Measurements from ENCODE around the gene PHYKPL. TPM values are rescaled to one million over a fixed set of nuclear protein-coding genes. Genes with fewer than 3 reads are reported as not detected.

The PHYKPL gene
- total and polyA plus RNA-seq, 2 donors (not counting 1 experiment from before 2014, with no cell fraction given), result 18.1 to 44.8 TPM

DNA sequence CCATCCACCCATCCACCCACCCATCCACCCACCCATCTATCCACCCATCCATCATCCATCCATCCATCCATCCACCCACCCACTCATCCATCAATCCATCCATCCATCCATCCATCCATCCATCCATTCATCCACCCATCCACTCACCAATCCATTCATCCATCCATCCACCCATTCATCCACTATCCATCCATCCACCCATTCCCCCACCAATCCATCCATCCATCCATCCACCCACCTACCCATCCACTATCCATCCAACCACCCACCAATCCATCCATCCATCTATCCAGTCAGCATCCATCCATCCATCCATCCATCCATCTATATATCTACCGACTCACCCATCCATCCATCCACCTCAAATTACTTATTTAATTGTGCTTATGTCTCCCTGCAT, 36.9 kb upstream of the PHYKPL start:
- Histone ChIP-seq H3K9ac (ENCODE audit: insufficient read depth, low read length) (no peak overlapping the region), H3K9me3 (ENCODE audit: control insufficient read depth, insufficient read depth, low read depth, low read length) (no peaks in the 10 kb centered on the region), H4K20me1 (ENCODE audit: control insufficient read depth, extremely low read depth, insufficient read depth, low read length) (no peaks in the 10 kb centered on the region), H3K27ac (ENCODE audit: insufficient read depth, low read length) (no peak overlapping the region), H2AFZ (ENCODE audit: low read length) (no peak overlapping the region), H3K79me2 (ENCODE audit: control insufficient read depth, insufficient read depth, low read length) (no peaks in the 10 kb centered on the region), H3K36me3 (ENCODE audit: control insufficient read depth, insufficient read depth, low read length) (no peaks in the 10 kb centered on the region), H3K27me3 (ENCODE audit: control insufficient read depth, insufficient read depth, low read length) (no peaks in the 10 kb centered on the region), H3K4me3 (replicated peaks in 1 of 4; ENCODE audit: control extremely low read depth in 1 of 4, insufficient read depth in 1 of 4, low read depth in 3 of 4, low read length in 4 of 4) (no peak overlapping the region), H3K4me2 (ENCODE audit: extremely low read depth, insufficient read depth, low read length) (no peak overlapping the region), H3K4me1 (ENCODE audit: control insufficient read depth, extremely low read depth, insufficient read depth, low read length) (no peaks in the 10 kb centered on the region)
- TF ChIP-seq EZH2 (IDR thresholded peaks at IDR 0.05; ENCODE audit: low read length, missing control alignments) (no peak), CTCF (conservative IDR thresholded peaks at IDR 0.05 in 1 of 2, IDR thresholded peaks at IDR 0.05 in 1 of 2; ENCODE audit: low read depth in 1 of 2, low read length in 2 of 2) (no peak)
- no peak for DNase-seq (ENCODE audit: low read depth in 2 of 2)

DNA sequence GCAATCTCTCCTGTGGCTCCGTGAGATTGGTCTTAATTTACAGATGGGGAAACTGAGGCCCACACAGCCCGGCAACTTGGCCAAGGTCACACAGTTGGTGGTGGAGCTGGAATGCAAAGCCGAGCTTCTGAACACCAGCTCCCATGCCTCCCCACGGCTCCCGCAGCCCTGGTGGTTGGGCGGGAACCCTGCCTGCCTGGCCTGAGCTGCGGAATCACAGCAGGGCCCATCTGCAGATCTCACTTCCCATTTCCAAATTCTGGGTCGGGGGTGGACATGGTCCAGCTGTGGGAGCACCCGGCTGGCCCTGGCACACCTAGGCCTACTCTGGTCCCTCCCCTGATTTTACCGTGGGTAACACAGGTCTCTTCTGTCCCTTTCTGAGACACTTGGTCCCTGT, 35.3 kb upstream of the PHYKPL start:
- no peak overlapping the region for H3K4me3 ChIP-seq (replicated peaks in 1 of 4; ENCODE audit: control extremely low read depth in 1 of 4, insufficient read depth in 1 of 4, low read depth in 3 of 4, low read length in 4 of 4)
- no peak overlapping the region for H3K9ac ChIP-seq (ENCODE audit: insufficient read depth, low read length)
- H3K79me2 ChIP-seq (ENCODE audit: control insufficient read depth, insufficient read depth, low read length), result no peaks in the 10 kb centered on the region
- TF ChIP-seq CTCF (conservative IDR thresholded peaks at IDR 0.05 in 1 of 2, IDR thresholded peaks at IDR 0.05 in 1 of 2; ENCODE audit: low read depth in 1 of 2, low read length in 2 of 2) (no peak), EZH2 (IDR thresholded peaks at IDR 0.05; ENCODE audit: low read length, missing control alignments) (no peak)
- no peaks in the 10 kb centered on the region for H3K36me3 ChIP-seq (ENCODE audit: control insufficient read depth, insufficient read depth, low read length)
- H4K20me1 ChIP-seq (ENCODE audit: control insufficient read depth, extremely low read depth, insufficient read depth, low read length), result no peaks in the 10 kb centered on the region
- no peaks in the 10 kb centered on the region for H3K4me1 ChIP-seq (ENCODE audit: control insufficient read depth, extremely low read depth, insufficient read depth, low read length)
- no peak for DNase-seq (ENCODE audit: low read depth in 2 of 2)
- no peak overlapping the region for H2AFZ ChIP-seq (ENCODE audit: low read length)
- no peaks in the 10 kb centered on the region for H3K27me3 ChIP-seq (ENCODE audit: control insufficient read depth, insufficient read depth, low read length)
- H3K4me2 ChIP-seq (ENCODE audit: extremely low read depth, insufficient read depth, low read length), result no peak overlapping the region
- H3K9me3 ChIP-seq (ENCODE audit: control insufficient read depth, insufficient read depth, low read depth, low read length), result no peaks in the 10 kb centered on the region
- H3K27ac ChIP-seq (ENCODE audit: insufficient read depth, low read length), result no peak overlapping the region

DNA sequence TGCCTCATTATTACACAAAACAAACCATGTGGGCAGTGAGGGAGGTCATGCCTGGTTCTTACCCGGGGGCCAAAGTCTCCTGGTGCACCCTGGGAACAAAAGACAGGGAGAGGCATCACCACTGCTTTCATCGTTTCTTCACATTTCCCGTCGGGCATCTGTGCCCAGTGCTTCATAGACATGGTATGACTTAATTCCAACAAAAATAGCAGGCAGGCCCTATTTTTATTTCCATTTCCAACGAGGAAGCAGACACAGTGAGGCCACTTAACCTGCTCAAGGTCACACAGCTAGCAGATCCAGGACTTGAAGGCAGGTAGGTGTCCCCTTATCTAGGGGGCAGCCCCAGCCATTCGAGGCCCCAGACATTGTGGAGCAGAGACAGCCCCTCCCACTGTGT, 34.6 kb upstream of the PHYKPL start:
- no peaks in the 10 kb centered on the region for H4K20me1 ChIP-seq (ENCODE audit: control insufficient read depth, extremely low read depth, insufficient read depth, low read length)
- no peak overlapping the region for H3K4me2 ChIP-seq (ENCODE audit: extremely low read depth, insufficient read depth, low read length)
- H3K9ac ChIP-seq (ENCODE audit: insufficient read depth, low read length), result no peak overlapping the region
- no peaks in the 10 kb centered on the region for H3K27me3 ChIP-seq (ENCODE audit: control insufficient read depth, insufficient read depth, low read length)
- H3K4me3 ChIP-seq (replicated peaks in 1 of 4; ENCODE audit: control extremely low read depth in 1 of 4, insufficient read depth in 1 of 4, low read depth in 3 of 4, low read length in 4 of 4), result no peak overlapping the region
- no peak overlapping the region for H3K27ac ChIP-seq (ENCODE audit: insufficient read depth, low read length)
- no peak for DNase-seq (ENCODE audit: low read depth in 2 of 2)
- no peaks in the 10 kb centered on the region for H3K36me3 ChIP-seq (ENCODE audit: control insufficient read depth, insufficient read depth, low read length)
- no peak overlapping the region for H2AFZ ChIP-seq (ENCODE audit: low read length)
- no peak for TF ChIP-seq CTCF (conservative IDR thresholded peaks at IDR 0.05 in 1 of 2, IDR thresholded peaks at IDR 0.05 in 1 of 2; ENCODE audit: low read depth in 1 of 2, low read length in 2 of 2)
- no peak for TF ChIP-seq EZH2 (IDR thresholded peaks at IDR 0.05; ENCODE audit: low read length, missing control alignments)
- H3K79me2 ChIP-seq (ENCODE audit: control insufficient read depth, insufficient read depth, low read length), result no peaks in the 10 kb centered on the region
- no peaks in the 10 kb centered on the region for H3K9me3 ChIP-seq (ENCODE audit: control insufficient read depth, insufficient read depth, low read depth, low read length)
- H3K4me1 ChIP-seq (ENCODE audit: control insufficient read depth, extremely low read depth, insufficient read depth, low read length), result no peaks in the 10 kb centered on the region
